Measurements from ENCODE around the gene KMO. TPM values are rescaled to one million over a fixed set of nuclear protein-coding genes. Genes with fewer than 3 reads are reported as not detected.

Gene KMO
- total RNA-seq, 4 donors from 2014 or later, result 0.04 to 0.19 (median 0.07) TPM

- intact Hi-C loops (cut with DNase I), result no loop called here
- no peaks in the 10 kb centered on the region for H3K36me3 ChIP-seq
- 61 to 81% methylated on average over 7 of the region's 7 CpGs for WGBS, 2 donors
Observed at GRCh38 chr1:241553886-241554592, 21.9 kb downstream of the KMO start.

GRCh38 chr1:241555526-241555925 lies 23.3 kb downstream of the KMO start:
- TF ChIP-seq POLR2A (IDR thresholded peaks at IDR 0.05) (no peak), CTCF (IDR thresholded peaks at IDR 0.05) (no peak)
- H3K27ac ChIP-seq, result no peak overlapping the region
- H3K9me3 ChIP-seq, result no peaks in the 10 kb centered on the region
- WGBS, 2 donors, result 80 to 100% methylated on average over 2 to 3 of the region's 3 CpGs
- intact Hi-C loops (cut with DNase I), result no loop called here
- DNase-seq, result no peak
- H3K4me3 ChIP-seq, result no peak overlapping the region
- no peaks in the 10 kb centered on the region for H3K27me3 ChIP-seq
- peaks cover 0 to 14% (median 0%) of the 10 kb centered on the region in 3 donors for H3K4me1 ChIP-seq
- H3K36me3 ChIP-seq, result no peaks in the 10 kb centered on the region

More at GRCh38 chr1:241553886-241554592, 21.9 kb downstream of the KMO start:
- H3K9me3 ChIP-seq, result no peaks in the 10 kb centered on the region
- TF ChIP-seq CTCF (IDR thresholded peaks at IDR 0.05), result no peak
- no peak for TF ChIP-seq POLR2A (IDR thresholded peaks at IDR 0.05)
- H3K27ac ChIP-seq, result no peak overlapping the region
- DNase-seq, result no peak
- peaks cover 0 to 12% (median 0%) of the 10 kb centered on the region in 3 donors for H3K4me1 ChIP-seq
- no peaks in the 10 kb centered on the region for H3K27me3 ChIP-seq
- H3K4me3 ChIP-seq, result no peak overlapping the region

- WGBS, 2 donors, result 87 to 89% methylated on average over 5 of the region's 5 CpGs
- Histone ChIP-seq H3K4me3 (no peak overlapping the region), H3K36me3 (no peaks in the 10 kb centered on the region), H3K27ac (no peak overlapping the region), H3K4me1 (peaks cover 0 to 14% (median 0%) of the 10 kb centered on the region in 3 donors), H3K9me3 (no peaks in the 10 kb centered on the region), H3K27me3 (no peaks in the 10 kb centered on the region)
- DNase-seq, result no peak
- TF ChIP-seq POLR2A (IDR thresholded peaks at IDR 0.05) (no peak), CTCF (IDR thresholded peaks at IDR 0.05) (no peak)
- intact Hi-C loops (cut with DNase I), result no loop called here
Observed at GRCh38 chr1:241557031-241557430, 24.9 kb downstream of the KMO start.

GRCh38 chr1:241557551-241558193 lies 25.5 kb downstream of the KMO start:
- DNase-seq, result no peak
- H3K36me3 ChIP-seq, result no peaks in the 10 kb centered on the region

More at GRCh38 chr1:241557551-241558193, 25.5 kb downstream of the KMO start:
- Histone ChIP-seq H3K27me3 (no peaks in the 10 kb centered on the region), H3K4me1 (peaks cover 0 to 14% (median 0%) of the 10 kb centered on the region in 3 donors), H3K4me3 (no peak overlapping the region), H3K27ac (no peak overlapping the region), H3K9me3 (no peaks in the 10 kb centered on the region)
- intact Hi-C loops (cut with DNase I), result no loop called here
- TF ChIP-seq POLR2A (IDR thresholded peaks at IDR 0.05) (no peak), CTCF (IDR thresholded peaks at IDR 0.05) (no peak)
- WGBS, 2 donors, result 65 to 71% methylated on average over 5 of the region's 5 CpGs

Measured in esophagus squamous epithelium (tissue), 5 donors.